Activated CD4-positive, alpha-beta T cell treated with anti-CD3 and anti-CD28 coated beads for 4 hours (primary cell): ENCODE results near the gene BLMH.
"Not testable (repeated sequence)": the region's sequence is repeated elsewhere in the genome, so short reads cannot be mapped to it uniquely, and the experiment has no call there.

ENCODE experiments used
- DNase-seq, 2 donors: peaks; one replicate each; pipeline ENCODE4 v3.0.0-alpha.2; 2020

The BLMH gene

GRCh38 chr17:30225919-30226553 is 65.7 kb downstream of the BLMH start:
- no peak for DNase-seq

- no peak for DNase-seq
Measured at GRCh38 chr17:30225112-30225511, 66.6 kb downstream of the BLMH start.

GRCh38 chr17:30224419-30224960 is 67.3 kb downstream of the BLMH start:
- no peak for DNase-seq

GRCh38 chr17:30222721-30223175 is 69.0 kb downstream of the BLMH start:
- DNase-seq, result no peak

GRCh38 chr17:30222251-30222650 is 69.5 kb downstream of the BLMH start:
- no peak for DNase-seq

GRCh38 chr17:30221346-30221745 is 70.4 kb downstream of the BLMH start:
- no peak for DNase-seq

- no peak for DNase-seq
Measured at GRCh38 chr17:30220414-30220813, 71.3 kb downstream of the BLMH start.

GRCh38 chr17:30219833-30220232 is 71.9 kb downstream of the BLMH start:
- DNase-seq, result no peak

GRCh38 chr17:30219315-30219714 is 72.4 kb downstream of the BLMH start:
- no peak for DNase-seq

GRCh38 chr17:30218799-30219198 is 72.9 kb downstream of the BLMH start:
- no peak for DNase-seq

- DNase-seq, result no peak
Measured at GRCh38 chr17:30217746-30218245, 73.9 kb downstream of the BLMH start.

GRCh38 chr17:30217054-30217453 is 74.7 kb downstream of the BLMH start:
- DNase-seq, result no peak

GRCh38 chr17:30212750-30213149 is 79.0 kb downstream of the BLMH start:
- DNase-seq, result no peak

- DNase-seq, result no peak
Measured at GRCh38 chr17:30211371-30211770, 80.4 kb downstream of the BLMH start.

- no peak for DNase-seq
Measured at GRCh38 chr17:30210901-30211300, 80.8 kb downstream of the BLMH start.

GRCh38 chr17:30210366-30210765 is 81.4 kb downstream of the BLMH start:
- DNase-seq, result no peak

- DNase-seq, result no peak
Measured at GRCh38 chr17:30209930-30210329, 81.8 kb downstream of the BLMH start.

GRCh38 chr17:30208214-30208613 is 83.5 kb downstream of the BLMH start:
- no peak for DNase-seq

GRCh38 chr17:30207655-30208054 is 84.1 kb downstream of the BLMH start:
- DNase-seq, result no peak

- no peak for DNase-seq
Measured at GRCh38 chr17:30203471-30203981, 88.2 kb downstream of the BLMH start.

GRCh38 chr17:30200656-30201055 is 91.1 kb downstream of the BLMH start:
- DNase-seq, result not testable (repeated sequence)

GRCh38 chr17:30200106-30200505 is 91.6 kb downstream of the BLMH start:
- DNase-seq, result no peak

GRCh38 chr17:30199600-30199999 is 92.1 kb downstream of the BLMH start:
- no peak for DNase-seq
